Endothelial cell of umbilical vein (primary cell): ENCODE measurements around the gene ACAA2. TPM values are rescaled to one million over a fixed set of nuclear protein-coding genes. Genes with fewer than 3 reads are reported as not detected.

Source experiments
- BruUV-seq: library from RNA; stranded (reverse); fragments of 400-500 nt; replicated peaks from 2 replicates; lab custom pipeline; 2021; lab: Mats Ljungman, UMichigan
- CTCF ChIA-PET: fragments of 300-600, 350-600 bp; sonication (Branson Sonifier 250); formaldehyde crosslinking; loops from one replicate; lab custom pipeline; 2021; ENCODE audit warnings: antibody characterized with exemption, inconsistent platforms; lab: Charles Lee
- POLR2A ChIA-PET: fragments of 300-600, 350-600 bp; sonication (Branson Sonifier 250); formaldehyde crosslinking; loops from one replicate; lab custom pipeline; 2021; ENCODE audit warnings: antibody characterized with exemption, inconsistent platforms; lab: Charles Lee
- DNase-seq: peaks from one replicate; pipeline ENCODE4 v3.0.0-alpha.2; 2011; ENCODE audit warnings: low read depth, low spot score
- FAIRE-seq: peaks from 2 replicates; lab custom pipeline; 2011; peaks lifted over from hg19 to GRCh38; lab: Jason Lieb, UNC
- H2AFZ ChIP-seq: 2 replicates; pipeline ENCODE4 v1.6.0; 2012; ENCODE audit warnings: low read depth, low read length, control low read depth, inconsistent platforms
- H3K27ac ChIP-seq: 2 replicates; pipeline ENCODE4 v1.5.1; 2011; ENCODE audit warnings: low read depth, mild to moderate bottlenecking, control low read depth, low read length, moderate library complexity; ENCODE audit not compliant: insufficient read depth
- H3K27me3 ChIP-seq, 2 experiments: 2 replicates each; pipeline versions ENCODE4 v1.6.0 to v1.6.1; 2011; ENCODE audit warnings: low read length in 2 of 2, mixed read lengths in 1 of 2; ENCODE audit not compliant: control insufficient read depth in 2 of 2, insufficient read depth in 2 of 2
- H3K36me3 ChIP-seq, 2 experiments: 2 replicates in 1 of 2; 3 replicates in 1 of 2; pipeline ENCODE4 v1.5.1; 2011; ENCODE audit warnings: low read length in 2 of 2, mild to moderate bottlenecking in 1 of 2, moderate library complexity in 1 of 2; ENCODE audit not compliant: control insufficient read depth in 2 of 2, insufficient read depth in 2 of 2; ENCODE audit errors: extremely low read depth in 1 of 2
- H3K4me1 ChIP-seq: 3 replicates; pipeline ENCODE4 v1.5.1; 2011; ENCODE audit warnings: mild to moderate bottlenecking, low read length; ENCODE audit not compliant: control insufficient read depth, insufficient read depth; ENCODE audit errors: extremely low read depth
- H3K4me2 ChIP-seq: 2 replicates; pipeline ENCODE4 v1.6.1; 2011; ENCODE audit warnings: low read length, control low read depth, mixed read lengths; ENCODE audit not compliant: insufficient read depth
- H3K4me3 ChIP-seq, 3 experiments: fragments of 200-600 bp in 1 of 3; sonication (generic), shearing (Covaris generic) in 1 of 3; replicated peaks in 1 of 3; 2 replicates each; pipeline ENCODE4 v1.5.1; 2011 to 2016; ENCODE audit warnings: control low read depth in 3 of 3, low read length in 3 of 3, mild to moderate bottlenecking in 2 of 3, inconsistent platforms in 1 of 3, low read depth in 1 of 3, moderate library complexity in 1 of 3; ENCODE audit not compliant: insufficient read depth in 1 of 3
- H3K79me2 ChIP-seq: 2 replicates; pipeline ENCODE4 v1.6.0; 2012; ENCODE audit warnings: low read length, inconsistent platforms; ENCODE audit not compliant: control insufficient read depth, insufficient read depth
- H3K9ac ChIP-seq: replicated peaks from 2 replicates; pipeline ENCODE3; 2011; ENCODE audit warnings: low read length, control low read depth; ENCODE audit not compliant: insufficient read depth; ENCODE audit errors: extremely low read depth
- H3K9me1 ChIP-seq: replicated peaks from 3 replicates; pipeline ENCODE4 v1.6.0; 2011; ENCODE audit warnings: mild to moderate bottlenecking, low read length; ENCODE audit not compliant: control insufficient read depth, insufficient read depth; ENCODE audit errors: extremely low read depth
- H3K9me3 ChIP-seq: replicated peaks from 2 replicates; pipeline ENCODE4 v1.5.1; 2012; ENCODE audit warnings: low read length, inconsistent platforms; ENCODE audit not compliant: control insufficient read depth, insufficient read depth
- H4K20me1 ChIP-seq: replicated peaks from 2 replicates; pipeline ENCODE3; 2011; ENCODE audit warnings: mild to moderate bottlenecking, low read length; ENCODE audit not compliant: control insufficient read depth, insufficient read depth; ENCODE audit errors: extremely low read depth
- EZH2 ChIP-seq: IDR thresholded peaks from 2 replicates; pipeline ENCODE4 v1.6.1; 2012; ENCODE audit warnings: borderline replicate concordance, low read depth, mild to moderate bottlenecking, moderate library complexity, low read length, inconsistent platforms; ENCODE audit not compliant: severe bottlenecking
- FOS ChIP-seq: IDR thresholded peaks from 2 replicates; pipeline ENCODE4 v1.6.1; 2011; ENCODE audit warnings: mild to moderate bottlenecking, low read length, moderate library complexity, borderline replicate concordance; ENCODE audit not compliant: insufficient read depth
- GATA2 ChIP-seq: IDR thresholded peaks from 2 replicates; pipeline ENCODE4 v1.7.0; 2011; ENCODE audit warnings: low read depth, mild to moderate bottlenecking, moderate library complexity, mixed read lengths, low read length; ENCODE audit not compliant: insufficient read length, insufficient read depth
- JUN ChIP-seq: IDR thresholded peaks from 2 replicates; pipeline ENCODE4 v1.6.1; 2011; ENCODE audit warnings: borderline replicate concordance, low read depth; ENCODE audit not compliant: insufficient read length, insufficient read depth
- MYC ChIP-seq: IDR thresholded peaks from one replicate; pipeline ENCODE4 v1.6.1; 2011; ENCODE audit warnings: mild to moderate bottlenecking, low read depth, low read length
- POLR2A ChIP-seq: IDR thresholded peaks from 2 replicates; pipeline ENCODE4 v1.6.1; 2012; ENCODE audit warnings: low read depth, mild to moderate bottlenecking, control low read depth, low read length
- POLR2AphosphoS5 ChIP-seq: IDR thresholded peaks from 2 replicates; pipeline ENCODE4 v1.6.1; 2012; ENCODE audit warnings: low read depth, mild to moderate bottlenecking, control low read depth, low read length, moderate library complexity; ENCODE audit not compliant: insufficient read depth
- dilution Hi-C: fragments of 300-500 bp; cut with MboI; formaldehyde crosslinking; loops from one replicate; pipeline ENCODE4 v1.15.0; 2019; ENCODE audit warnings: low sequenced_read_pairs; ENCODE audit not compliant: extremely low pct_ligation_motif_present
- intact Hi-C: fragments of 100-400 bp; cut with micrococcal nuclease; formaldehyde crosslinking; loops from one replicate; pipeline ENCODE4 v1.10.0; 2022
- polyA plus RNA-seq, 4 experiments: library from polyadenylated mRNA; depleted of rRNA in 3 of 4; stranded (reverse) in 3 of 4; unstranded in 1 of 4; fragments of >200 nt; gene quantifications; 2 replicates each; pipeline versions ENCODE4 v1.2.1 to v1.2.3, GENCODE V29; 2011 to 2012; ENCODE audit warnings: missing spikeins in 1 of 4
- total RNA-seq: library from RNA; stranded (reverse); gene quantifications from 2 replicates; pipeline ENCODE4 v1.2.3, GENCODE V29; 2021
- TF ChIP-seq, protein P1 (sequence below): IDR thresholded peaks from 2 replicates; pipeline ENCODE4 v1.6.1; 2011; ENCODE audit not compliant: insufficient read depth, insufficient read length
- TF ChIP-seq, protein P2 (sequence below), 2 donors: IDR thresholded peaks; 1 replicate in 1 of 2; 2 replicates in 1 of 2; pipeline ENCODE4 v1.5.1; 2011; ENCODE audit warnings: low read length in 2 of 2, mild to moderate bottlenecking in 2 of 2, moderate library complexity in 2 of 2, control low read depth in 1 of 2, inconsistent platforms in 1 of 2, low read depth in 1 of 2; ENCODE audit not compliant: insufficient read depth in 1 of 2; ENCODE audit errors: extremely low read depth in 1 of 2

The ACAA2 gene
- total and polyA plus RNA-seq, 2 donors (not counting 3 experiments of a cell fraction or from before 2014, with no cell fraction given) = 18.6 to 44.9 TPM

DNA sequence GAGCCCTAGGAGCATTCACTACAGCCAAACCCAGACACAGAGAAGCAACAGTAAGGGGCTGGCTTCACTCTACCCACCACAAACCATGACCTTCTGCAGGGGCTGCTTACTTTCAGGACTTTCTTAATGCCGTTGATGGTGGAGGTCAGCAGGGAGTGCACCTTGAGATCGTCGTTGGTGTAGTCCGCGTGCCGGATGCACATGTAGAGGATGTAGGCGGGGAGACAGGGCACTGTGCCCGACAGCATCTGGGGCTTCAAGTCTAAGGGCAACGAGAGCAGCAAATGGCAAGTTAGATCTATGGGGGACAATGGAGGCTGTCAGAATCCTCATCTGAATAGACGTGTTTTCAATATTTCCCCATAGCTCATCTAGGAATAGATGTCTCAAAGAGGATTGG lies 29.8 kb upstream of the ACAA2 start:
- intact Hi-C loops = no loop called here
- Histone ChIP-seq H3K9me1 (no peaks in the 10 kb centered on the region), H3K9ac (no peak overlapping the region), H3K36me3 (no peaks in the 10 kb centered on the region), H3K9me3 (no peaks in the 10 kb centered on the region), H4K20me1 (no peaks in the 10 kb centered on the region), H3K27ac (no peak overlapping the region), H3K79me2 (no peaks in the 10 kb centered on the region), H3K4me3 (no peak overlapping the region), H3K27me3 (no peaks in the 10 kb centered on the region), H2AFZ (no peak overlapping the region), H3K4me1 (peaks cover 2% of the 10 kb centered on the region), H3K4me2 (no peak overlapping the region)
- dilution Hi-C loops = no loop called here
- ChIA-PET POLR2A (no interaction called here), CTCF (interaction anchor here (1.9 kb wide), 1 partner anchor 333 kb away, joined by 6 read pairs; no protein-coding TSS in a partner anchor)
- TF ChIP-seq POLR2AphosphoS5 = no peak
- TF ChIP-seq, protein P1, sequence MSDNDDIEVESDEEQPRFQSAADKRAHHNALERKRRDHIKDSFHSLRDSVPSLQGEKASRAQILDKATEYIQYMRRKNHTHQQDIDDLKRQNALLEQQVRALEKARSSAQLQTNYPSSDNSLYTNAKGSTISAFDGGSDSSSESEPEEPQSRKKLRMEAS = no peak
- TF ChIP-seq EZH2 = no peak
- no peak for TF ChIP-seq MYC
- TF ChIP-seq JUN = no peak
- FAIRE-seq = no peak
- no peak for DNase-seq
- no TSS peak for BruUV-seq

DNA sequence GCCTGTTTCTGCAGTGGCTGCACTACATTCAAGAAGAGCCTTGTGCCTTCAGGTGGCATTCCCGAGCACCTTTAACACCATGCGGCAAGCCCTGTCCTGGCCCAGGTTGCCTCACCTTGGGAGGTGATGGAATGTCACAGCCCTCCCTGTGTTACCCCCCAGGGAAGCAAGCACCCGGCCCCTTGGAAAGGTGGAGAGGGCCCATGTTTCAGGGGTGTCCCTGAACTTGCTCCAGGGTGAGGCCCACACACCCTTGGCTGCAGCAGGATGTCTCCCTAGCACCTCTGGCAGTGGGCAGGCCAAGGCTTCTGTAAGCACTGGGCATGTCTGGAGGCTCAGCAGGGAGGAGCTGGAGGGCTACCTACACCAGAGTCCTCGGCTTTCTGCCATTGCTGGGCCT lies 29.3 kb upstream of the ACAA2 start:
- intact Hi-C loops = no loop called here
- Histone ChIP-seq H3K27ac (no peak overlapping the region), H4K20me1 (no peaks in the 10 kb centered on the region), H3K4me2 (no peak overlapping the region), H3K9me1 (no peaks in the 10 kb centered on the region), H3K4me1 (peaks cover 2% of the 10 kb centered on the region), H3K27me3 (no peaks in the 10 kb centered on the region), H3K4me3 (no peak overlapping the region), H3K9me3 (no peaks in the 10 kb centered on the region), H3K79me2 (no peaks in the 10 kb centered on the region), H3K9ac (no peak overlapping the region), H3K36me3 (no peaks in the 10 kb centered on the region), H2AFZ (no peak overlapping the region)
- dilution Hi-C loops = no loop called here
- CTCF ChIA-PET = interaction anchor here (1.3 to 1.9 kb wide), 2 partner anchors 15 to 332 kb away, joined by 6 read pairs; no protein-coding TSS in a partner anchor
- DNase-seq (no peak), FAIRE-seq (no peak)
- TF ChIP-seq, protein P2, sequence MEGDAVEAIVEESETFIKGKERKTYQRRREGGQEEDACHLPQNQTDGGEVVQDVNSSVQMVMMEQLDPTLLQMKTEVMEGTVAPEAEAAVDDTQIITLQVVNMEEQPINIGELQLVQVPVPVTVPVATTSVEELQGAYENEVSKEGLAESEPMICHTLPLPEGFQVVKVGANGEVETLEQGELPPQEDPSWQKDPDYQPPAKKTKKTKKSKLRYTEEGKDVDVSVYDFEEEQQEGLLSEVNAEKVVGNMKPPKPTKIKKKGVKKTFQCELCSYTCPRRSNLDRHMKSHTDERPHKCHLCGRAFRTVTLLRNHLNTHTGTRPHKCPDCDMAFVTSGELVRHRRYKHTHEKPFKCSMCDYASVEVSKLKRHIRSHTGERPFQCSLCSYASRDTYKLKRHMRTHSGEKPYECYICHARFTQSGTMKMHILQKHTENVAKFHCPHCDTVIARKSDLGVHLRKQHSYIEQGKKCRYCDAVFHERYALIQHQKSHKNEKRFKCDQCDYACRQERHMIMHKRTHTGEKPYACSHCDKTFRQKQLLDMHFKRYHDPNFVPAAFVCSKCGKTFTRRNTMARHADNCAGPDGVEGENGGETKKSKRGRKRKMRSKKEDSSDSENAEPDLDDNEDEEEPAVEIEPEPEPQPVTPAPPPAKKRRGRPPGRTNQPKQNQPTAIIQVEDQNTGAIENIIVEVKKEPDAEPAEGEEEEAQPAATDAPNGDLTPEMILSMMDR (IDR thresholded peaks at IDR 0.05; ENCODE audit: extremely low read depth in 1 of 2, insufficient read depth in 1 of 2, low read depth in 1 of 2, low read length in 2 of 2) = no peak
- TF ChIP-seq GATA2 (no peak), FOS (no peak), MYC (no peak), POLR2A (no peak), POLR2AphosphoS5 (no peak), JUN (no peak), EZH2 (no peak)
- TF ChIP-seq, protein P1 = no peak
- no TSS peak for BruUV-seq
- POLR2A ChIA-PET = no interaction called here
